GM18505 (cell line): ENCODE results near the gene SAV1.

ENCODE experiments used
- ATAC-seq: cut with Tn5 transposase; IDR thresholded peaks from one replicate; pipeline ENCODE4 v1.9.1; 2021; ENCODE audit not compliant: unreplicated experiment
- POLR2A ChIP-seq: IDR thresholded peaks from 4 replicates; pipeline ENCODE4 v1.6.1; 2011; ENCODE audit warnings: borderline replicate concordance; ENCODE audit not compliant: insufficient read depth, insufficient read length; ENCODE audit errors: extremely low read depth

The SAV1 gene

GRCh38 chr14:50608302-50608851, 59.7 kb downstream of the SAV1 start:
- no peak for ATAC-seq
- no peak for TF ChIP-seq POLR2A

GRCh38 chr14:50607761-50608160, 60.3 kb downstream of the SAV1 start:
- no peak for TF ChIP-seq POLR2A
- ATAC-seq, result no peak

DNA sequence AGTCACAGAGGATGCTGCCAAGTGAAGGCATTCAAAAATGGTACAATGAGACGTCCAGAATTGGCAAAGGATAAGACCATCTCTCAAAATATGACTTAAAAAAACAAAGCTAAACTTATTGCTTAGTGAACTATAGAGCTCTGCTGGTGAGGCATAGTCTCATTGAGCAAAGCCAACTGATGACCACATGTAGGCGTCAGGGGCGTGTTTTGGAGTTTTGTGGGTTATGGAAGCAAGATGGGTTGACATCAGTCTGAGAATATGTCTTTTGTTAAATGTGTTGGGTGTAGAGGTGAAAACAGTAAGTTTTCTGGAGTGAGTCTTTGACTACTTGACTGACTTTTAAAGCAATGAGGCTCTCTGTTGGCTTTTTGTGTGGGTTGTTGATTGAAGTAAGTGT, 60.9 kb downstream of the SAV1 start:
- no peak for ATAC-seq
- no peak for TF ChIP-seq POLR2A

DNA sequence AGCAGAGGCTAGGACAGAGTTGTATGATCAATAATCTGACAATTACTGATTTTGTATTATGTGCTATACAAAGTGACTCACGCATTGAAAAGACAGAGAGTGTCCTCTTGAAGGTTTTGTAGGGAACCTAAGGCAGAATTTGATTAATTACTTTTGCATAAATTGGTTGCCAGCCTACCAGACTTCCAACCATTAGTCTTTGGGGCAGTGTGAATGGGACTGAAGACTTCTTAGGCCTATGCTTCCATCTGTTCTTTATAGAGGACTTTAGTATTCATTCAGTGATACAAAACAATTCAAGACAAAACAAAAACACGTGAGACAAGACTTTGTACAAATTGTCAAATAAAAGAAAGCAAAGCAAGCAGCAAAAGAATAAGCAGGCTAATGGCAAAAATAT, 61.6 kb downstream of the SAV1 start:
- TF ChIP-seq POLR2A, result no peak
- no peak for ATAC-seq

DNA sequence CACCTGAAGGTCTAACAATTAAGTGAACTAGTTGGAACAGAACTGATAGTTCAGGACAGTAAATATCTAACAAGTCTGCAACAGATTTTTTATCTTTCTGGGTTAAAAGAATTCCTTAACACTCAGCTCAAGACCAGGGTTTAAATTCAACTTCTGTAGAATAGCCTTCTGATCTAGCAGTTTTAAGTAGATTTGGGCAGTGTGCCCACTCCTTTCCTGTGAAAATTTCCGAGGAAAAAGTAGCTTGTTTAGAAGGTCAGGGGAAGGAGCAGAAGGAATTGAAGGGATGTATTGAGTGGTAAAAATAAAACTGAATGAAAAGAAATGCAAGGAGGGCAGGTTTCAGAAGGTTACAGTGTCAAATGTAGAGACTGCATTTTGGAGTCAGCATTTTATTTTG, 62.3 kb downstream of the SAV1 start:
- no peak for TF ChIP-seq POLR2A
- no peak for ATAC-seq

- no peak for ATAC-seq
- TF ChIP-seq POLR2A, result no peak
Observed at GRCh38 chr14:50603565-50603964, 64.5 kb downstream of the SAV1 start.

GRCh38 chr14:50602035-50602434, 66.1 kb downstream of the SAV1 start:
- TF ChIP-seq POLR2A, result no peak
- ATAC-seq, result no peak

GRCh38 chr14:50601394-50601793, 66.7 kb downstream of the SAV1 start:
- no peak for TF ChIP-seq POLR2A
- ATAC-seq, result no peak

- ATAC-seq, result no peak
- TF ChIP-seq POLR2A, result no peak
Observed at GRCh38 chr14:50600849-50601248, 67.3 kb downstream of the SAV1 start.

GRCh38 chr14:50599700-50600444, 68.2 kb downstream of the SAV1 start:
- ATAC-seq, result no peak
- TF ChIP-seq POLR2A, result no peak

DNA sequence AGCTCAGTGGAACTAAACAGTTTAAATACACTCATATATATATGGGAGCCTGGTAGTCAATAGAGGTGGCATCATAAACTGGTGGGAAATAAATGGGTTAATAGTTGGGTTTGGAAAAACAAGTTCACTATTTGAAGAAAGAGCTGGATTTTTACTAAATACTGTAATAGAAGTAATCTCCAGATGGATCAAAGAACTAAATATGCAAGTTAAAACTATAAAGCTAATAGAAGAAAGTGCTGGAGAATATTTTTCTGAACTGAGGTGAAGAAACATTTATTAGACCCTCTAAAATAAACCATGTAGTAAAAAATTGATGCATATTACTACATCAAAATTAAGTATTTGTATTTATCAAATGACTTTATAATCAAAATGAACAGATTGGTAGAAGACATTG, 69.3 kb downstream of the SAV1 start:
- no peak for TF ChIP-seq POLR2A
- no peak for ATAC-seq

GRCh38 chr14:50594577-50595316, 73.4 kb downstream of the SAV1 start:
- no peak for ATAC-seq

GRCh38 chr14:50590464-50590863, 77.6 kb downstream of the SAV1 start:
- no peak for ATAC-seq
- no peak for TF ChIP-seq POLR2A

More at GRCh38 chr14:50594577-50595316, 73.4 kb downstream of the SAV1 start:
- no peak for TF ChIP-seq POLR2A
